A549 (cell line): ENCODE data around the gene ST6GAL1. TPM values are rescaled to one million over a fixed set of nuclear protein-coding genes. Genes with fewer than 3 reads are reported as not detected.

Experiments
- ATAC-seq, 2 experiments: fragments of 200-7000 bp in 1 of 2; fragments of >200 bp in 1 of 2; cut with Nextera tagmentation in 1 of 2; cut with Tn5 transposase in 1 of 2; 3 replicates each; pipeline versions ENCODE4 v1.8.0 to v1.9.1; 2018 to 2020; ENCODE audit warnings: mild to moderate bottlenecking in 1 of 2, moderate library complexity in 1 of 2
- CTCF ChIA-PET: fragments of 300-600 bp; sonication (Branson Sonifier 250); formaldehyde crosslinking; extraction: SDS; loops from one replicate; lab custom pipeline; 2021; ENCODE audit warnings: antibody characterized with exemption, inconsistent platforms; lab: Yijun Ruan, JAX
- POLR2A ChIA-PET: fragments of 350-600 bp; formaldehyde crosslinking; extraction: SDS; loops from one replicate; lab custom pipeline; 2021; ENCODE audit warnings: antibody characterized with exemption, inconsistent platforms; lab: Yijun Ruan, JAX
- DNase-seq, 2 experiments: peaks; one replicate each; pipeline versions ENCODE4 v3.0.0 to v3.0.0-alpha.2; 2011 to 2016; ENCODE audit warnings: low read depth in 1 of 2, low spot score in 1 of 2
- FAIRE-seq: peaks from 2 replicates; lab custom pipeline; 2011; peaks lifted over from hg19 to GRCh38; lab: Jason Lieb, UNC
- H3K27ac ChIP-seq, 2 experiments: fragments of >200 bp; sonication (Bioruptor Twin); formaldehyde crosslinking; 3 replicates each; pipeline ENCODE4 v1.5.1; 2016 to 2017
- H3K4me1 ChIP-seq: fragments of >200 bp; sonication (Bioruptor Twin); formaldehyde crosslinking; 3 replicates; pipeline ENCODE4 v1.6.1; 2016
- H3K4me2 ChIP-seq: fragments of >200 bp; sonication (Bioruptor Twin); formaldehyde crosslinking; 3 replicates; pipeline ENCODE4 v1.6.1; 2016
- H3K4me3 ChIP-seq: fragments of >200 bp; sonication (Bioruptor Twin); formaldehyde crosslinking; 3 replicates; pipeline ENCODE4 v1.5.1; 2016
- H3K9me3 ChIP-seq: fragments of >200 bp; sonication (Bioruptor Twin); formaldehyde crosslinking; 3 replicates; pipeline ENCODE4 v1.6.1; 2016
- CBX8 ChIP-seq: fragments of 200-600 bp; sonication (generic); IDR thresholded peaks from 2 replicates; pipeline ENCODE4 v1.6.1; 2016
- EHF ChIP-seq: fragments of 250-450 bp; sonication (Bioruptor Pico); IDR thresholded peaks from 2 replicates; pipeline ENCODE4 v1.5.0; 2020; ENCODE audit warnings: mild to moderate bottlenecking
- EP300 ChIP-seq, 2 experiments: fragments of >200 bp; sonication (Bioruptor Twin); formaldehyde crosslinking; IDR thresholded peaks; 2 replicates in 1 of 2; 3 replicates in 1 of 2; pipeline ENCODE4 v1.6.1; 2016 to 2017
- FOSL2 ChIP-seq, 2 experiments: fragments of 450-650 bp in 1 of 2; fragments of >200 bp in 1 of 2; sonication (Bioruptor Twin) in 1 of 2; formaldehyde crosslinking; IDR thresholded peaks; 2 replicates each; pipeline versions ENCODE4 v1.5.0 to v1.6.1; 2016 to 2020; ENCODE audit warnings: mild to moderate bottlenecking in 1 of 2, moderate library complexity in 1 of 2
- HDAC2 ChIP-seq: fragments of 200-600 bp; sonication (generic); IDR thresholded peaks from 2 replicates; pipeline ENCODE4 v1.6.1; 2016
- HEYL ChIP-seq: fragments of 250-450 bp; sonication (Bioruptor Pico); IDR thresholded peaks from 2 replicates; pipeline ENCODE4 v1.8.0; 2021; ENCODE audit warnings: mild to moderate bottlenecking, moderate library complexity
- JUN ChIP-seq, 2 experiments: fragments of >200 bp; sonication (Bioruptor Twin); formaldehyde crosslinking; IDR thresholded peaks; 2 replicates in 1 of 2; 3 replicates in 1 of 2; pipeline ENCODE4 v1.6.1; 2016 to 2017
- MAZ ChIP-seq: fragments of 150-350 bp; IDR thresholded peaks from 2 replicates; pipeline ENCODE4 v1.6.1; 2014; ENCODE audit warnings: antibody characterized with exemption, low read depth, low read length, borderline replicate concordance
- NFE2L2 ChIP-seq: fragments of 150-350 bp; conservative IDR thresholded peaks from 2 replicates; pipeline ENCODE4 v1.6.1; 2014; ENCODE audit warnings: low read length
- NR3C1 ChIP-seq: fragments of >200 bp; sonication (Bioruptor Twin); formaldehyde crosslinking; IDR thresholded peaks from 3 replicates; pipeline ENCODE4 v1.6.1; 2017
- POLR2AphosphoS2 ChIP-seq: conservative IDR thresholded peaks from 2 replicates; pipeline ENCODE4 v1.6.1; 2012; ENCODE audit warnings: low read length, improper control_type of control experiment, inconsistent platforms
- RNF2 ChIP-seq: fragments of 200-600 bp; sonication (generic); IDR thresholded peaks from 2 replicates; pipeline ENCODE4 v1.6.1; 2016; ENCODE audit warnings: low read depth, mild to moderate bottlenecking, antibody characterized with exemption, moderate library complexity, borderline replicate concordance
- SREBF2 ChIP-seq: fragments of 450-650 bp; IDR thresholded peaks from 2 replicates; pipeline ENCODE4 v1.6.1; 2014; ENCODE audit warnings: mild to moderate bottlenecking, moderate library complexity
- TP53 ChIP-seq: fragments of 250-450 bp; sonication (Bioruptor Pico); IDR thresholded peaks from 2 replicates; pipeline ENCODE4 v1.5.0; 2021; ENCODE audit warnings: mild to moderate bottlenecking, moderate library complexity
- ZSCAN20 ChIP-seq: fragments of 250-450 bp; sonication (Bioruptor Pico); IDR thresholded peaks from 2 replicates; pipeline ENCODE4 v1.8.0; 2022; ENCODE audit warnings: mild to moderate bottlenecking, moderate library complexity
- WGBS: methylation state at CpG from one replicate; pipeline ENCODE4 v1.1.6; 2017; ENCODE audit errors: missing lambda C conversion rate; 5-methylcytosine and 5-hydroxymethylcytosine counted together
- polyA plus RNA-seq, 4 experiments: library from polyadenylated mRNA; depleted of rRNA in 3 of 4; stranded (reverse); fragments of >200 nt; fragmentation: RNase III in 1 of 4; extraction: RNeasy Plus Mini Kit Qiagen cat#74134 plus additional on column Dnase treatment in 1 of 4; gene quantifications; 2 replicates in 3 of 4; 3 replicates in 1 of 4; pipeline ENCODE4 v1.2.3, GENCODE V29; 2011 to 2017
- TF ChIP-seq, protein P1 (sequence below): fragments of >200 bp; sonication (Bioruptor Twin); formaldehyde crosslinking; IDR thresholded peaks from 3 replicates; pipeline ENCODE4 v1.6.1; 2016
- TF ChIP-seq, protein P2 (sequence below): IDR thresholded peaks from 2 replicates; pipeline ENCODE4 v1.6.1; 2012; ENCODE audit warnings: low read depth, borderline replicate concordance
- TF ChIP-seq, protein P3 (sequence below): fragments of 250-450 bp; sonication (Bioruptor Pico); IDR thresholded peaks from 2 replicates; pipeline ENCODE4 v1.5.0; 2021; ENCODE audit warnings: mild to moderate bottlenecking, moderate library complexity, borderline replicate concordance
- TF ChIP-seq, protein P4 (sequence below): fragments of 450-650 bp; IDR thresholded peaks from 2 replicates; pipeline ENCODE4 v1.6.1; 2014; ENCODE audit warnings: antibody characterized with exemption
- TF ChIP-seq, protein P5 (sequence below): fragments of 150-350 bp; IDR thresholded peaks from 2 replicates; pipeline ENCODE4 v1.6.1; 2014; ENCODE audit warnings: low read depth, mild to moderate bottlenecking, low read length

ST6GAL1 gene
- polyA plus RNA-seq, 2 of the 4 experiments (the other 2 are of a cell fraction): 3.9 to 6.5 TPM

DNA sequence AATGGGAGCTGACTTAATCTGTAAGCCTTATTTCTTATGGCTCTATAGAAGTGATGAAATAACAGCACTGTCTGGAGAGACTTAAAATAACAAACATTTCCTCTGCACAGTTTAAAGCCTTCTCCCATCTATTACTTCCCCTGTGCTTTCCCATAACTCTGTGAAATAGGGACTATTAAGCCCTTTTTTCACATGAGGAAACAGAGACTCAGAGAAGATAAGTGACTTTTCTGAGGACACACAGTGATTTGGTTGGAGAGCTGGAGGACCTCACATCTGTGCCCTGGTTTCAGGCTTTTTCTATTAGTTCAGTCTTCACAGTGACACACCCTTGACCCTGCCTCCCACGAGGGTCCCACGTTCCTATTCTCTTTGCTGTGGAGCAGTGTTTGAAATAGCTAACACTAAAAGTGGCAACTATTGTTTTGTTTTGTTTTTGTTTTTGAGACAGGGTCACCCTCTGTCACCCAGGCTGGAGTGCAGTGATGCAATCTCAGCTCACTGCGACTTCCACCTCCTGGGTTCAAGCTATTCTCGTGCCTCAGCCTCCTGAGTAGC lies 82.9 kb downstream of the ST6GAL1 start (continued):
- no peak for TF ChIP-seq ZSCAN20 (CRISPR knock-in tag)

DNA sequence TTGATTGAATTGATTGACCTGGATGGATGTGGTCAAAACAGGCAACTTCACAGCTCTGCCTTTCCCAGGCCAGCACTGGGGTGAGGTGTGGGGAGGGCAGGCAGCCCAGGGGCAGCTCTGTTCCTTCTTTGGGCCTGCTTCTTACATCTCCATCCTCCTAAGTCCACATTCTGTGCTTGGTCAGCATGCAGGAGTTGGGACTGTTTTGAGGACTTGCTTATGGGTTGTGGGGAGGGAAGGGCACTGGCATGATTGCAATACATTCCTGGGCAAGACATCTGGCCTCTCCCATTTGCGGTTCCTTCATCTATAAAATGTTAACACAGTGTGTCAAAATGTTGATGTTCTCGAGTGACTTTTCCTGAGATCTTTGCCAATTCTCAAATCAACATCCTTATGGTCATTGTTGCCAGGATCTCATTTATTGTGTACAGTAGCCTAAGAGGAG lies 84.1 kb downstream of the ST6GAL1 start:
- DNase-seq (no peak), FAIRE-seq (no peak), ATAC-seq (no peak)
- no peak overlapping the region for H3K27ac ChIP-seq
- no peak overlapping the region for H3K4me2 ChIP-seq
- H3K9me3 ChIP-seq: no peaks in the 10 kb centered on the region
- 40% methylated on average over 2 of the region's 2 CpGs for WGBS
- ChIA-PET POLR2A (no interaction called here), CTCF (no interaction called here)
- H3K4me3 ChIP-seq: no peak overlapping the region
- no peaks in the 10 kb centered on the region for H3K4me1 ChIP-seq
- TF ChIP-seq NFE2L2 (no peak), RNF2 (no peak), FOSL2 (IDR thresholded peaks at IDR 0.05) (no peak), FOSL2 (CRISPR knock-in tag; IDR thresholded peaks at IDR 0.05) (no peak), MAZ (no peak), HEYL (CRISPR knock-in tag) (no peak), EHF (CRISPR knock-in tag) (no peak), SREBF2 (no peak), POLR2AphosphoS2 (no peak), HDAC2 (no peak), TP53 (no peak), NR3C1 (no peak), JUN (IDR thresholded peaks at IDR 0.05) (no peak), CBX8 (no peak), EP300 (IDR thresholded peaks at IDR 0.05) (no peak)
- TF ChIP-seq, protein P1, sequence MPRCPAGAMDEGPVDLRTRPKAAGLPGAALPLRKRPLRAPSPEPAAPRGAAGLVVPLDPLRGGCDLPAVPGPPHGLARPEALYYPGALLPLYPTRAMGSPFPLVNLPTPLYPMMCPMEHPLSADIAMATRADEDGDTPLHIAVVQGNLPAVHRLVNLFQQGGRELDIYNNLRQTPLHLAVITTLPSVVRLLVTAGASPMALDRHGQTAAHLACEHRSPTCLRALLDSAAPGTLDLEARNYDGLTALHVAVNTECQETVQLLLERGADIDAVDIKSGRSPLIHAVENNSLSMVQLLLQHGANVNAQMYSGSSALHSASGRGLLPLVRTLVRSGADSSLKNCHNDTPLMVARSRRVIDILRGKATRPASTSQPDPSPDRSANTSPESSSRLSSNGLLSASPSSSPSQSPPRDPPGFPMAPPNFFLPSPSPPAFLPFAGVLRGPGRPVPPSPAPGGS: no peak
- TF ChIP-seq, protein P2, sequence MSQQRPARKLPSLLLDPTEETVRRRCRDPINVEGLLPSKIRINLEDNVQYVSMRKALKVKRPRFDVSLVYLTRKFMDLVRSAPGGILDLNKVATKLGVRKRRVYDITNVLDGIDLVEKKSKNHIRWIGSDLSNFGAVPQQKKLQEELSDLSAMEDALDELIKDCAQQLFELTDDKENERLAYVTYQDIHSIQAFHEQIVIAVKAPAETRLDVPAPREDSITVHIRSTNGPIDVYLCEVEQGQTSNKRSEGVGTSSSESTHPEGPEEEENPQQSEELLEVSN: no peak
- TF ChIP-seq, protein P3, sequence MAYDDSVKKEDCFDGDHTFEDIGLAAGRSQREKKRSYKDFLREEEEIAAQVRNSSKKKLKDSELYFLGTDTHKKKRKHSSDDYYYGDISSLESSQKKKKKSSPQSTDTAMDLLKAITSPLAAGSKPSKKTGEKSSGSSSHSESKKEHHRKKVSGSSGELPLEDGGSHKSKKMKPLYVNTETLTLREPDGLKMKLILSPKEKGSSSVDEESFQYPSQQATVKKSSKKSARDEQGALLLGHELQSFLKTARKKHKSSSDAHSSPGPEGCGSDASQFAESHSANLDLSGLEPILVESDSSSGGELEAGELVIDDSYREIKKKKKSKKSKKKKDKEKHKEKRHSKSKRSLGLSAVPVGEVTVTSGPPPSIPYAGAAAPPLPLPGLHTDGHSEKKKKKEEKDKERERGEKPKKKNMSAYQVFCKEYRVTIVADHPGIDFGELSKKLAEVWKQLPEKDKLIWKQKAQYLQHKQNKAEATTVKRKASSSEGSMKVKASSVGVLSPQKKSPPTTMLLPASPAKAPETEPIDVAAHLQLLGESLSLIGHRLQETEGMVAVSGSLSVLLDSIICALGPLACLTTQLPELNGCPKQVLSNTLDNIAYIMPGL (CRISPR knock-in tag): no peak
- TF ChIP-seq, protein P4, sequence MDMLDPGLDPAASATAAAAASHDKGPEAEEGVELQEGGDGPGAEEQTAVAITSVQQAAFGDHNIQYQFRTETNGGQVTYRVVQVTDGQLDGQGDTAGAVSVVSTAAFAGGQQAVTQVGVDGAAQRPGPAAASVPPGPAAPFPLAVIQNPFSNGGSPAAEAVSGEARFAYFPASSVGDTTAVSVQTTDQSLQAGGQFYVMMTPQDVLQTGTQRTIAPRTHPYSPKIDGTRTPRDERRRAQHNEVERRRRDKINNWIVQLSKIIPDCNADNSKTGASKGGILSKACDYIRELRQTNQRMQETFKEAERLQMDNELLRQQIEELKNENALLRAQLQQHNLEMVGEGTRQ: no peak
- TF ChIP-seq, protein P5, sequence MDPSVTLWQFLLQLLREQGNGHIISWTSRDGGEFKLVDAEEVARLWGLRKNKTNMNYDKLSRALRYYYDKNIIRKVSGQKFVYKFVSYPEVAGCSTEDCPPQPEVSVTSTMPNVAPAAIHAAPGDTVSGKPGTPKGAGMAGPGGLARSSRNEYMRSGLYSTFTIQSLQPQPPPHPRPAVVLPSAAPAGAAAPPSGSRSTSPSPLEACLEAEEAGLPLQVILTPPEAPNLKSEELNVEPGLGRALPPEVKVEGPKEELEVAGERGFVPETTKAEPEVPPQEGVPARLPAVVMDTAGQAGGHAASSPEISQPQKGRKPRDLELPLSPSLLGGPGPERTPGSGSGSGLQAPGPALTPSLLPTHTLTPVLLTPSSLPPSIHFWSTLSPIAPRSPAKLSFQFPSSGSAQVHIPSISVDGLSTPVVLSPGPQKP: no peak
